SH-SY5Y (cell line): Measurements from ENCODE around the gene SPRY4.

ENCODE experiments used
- GATA2 ChIP-seq: IDR thresholded peaks from 2 replicates; pipeline ENCODE4 v1.6.1; 2011; ENCODE audit warnings: mild to moderate bottlenecking, low read depth, low read length
- GATA3 ChIP-seq: IDR thresholded peaks from 2 replicates; pipeline ENCODE4 v1.6.1; 2011; ENCODE audit warnings: low read depth, mild to moderate bottlenecking, low read length, moderate library complexity

DNA sequence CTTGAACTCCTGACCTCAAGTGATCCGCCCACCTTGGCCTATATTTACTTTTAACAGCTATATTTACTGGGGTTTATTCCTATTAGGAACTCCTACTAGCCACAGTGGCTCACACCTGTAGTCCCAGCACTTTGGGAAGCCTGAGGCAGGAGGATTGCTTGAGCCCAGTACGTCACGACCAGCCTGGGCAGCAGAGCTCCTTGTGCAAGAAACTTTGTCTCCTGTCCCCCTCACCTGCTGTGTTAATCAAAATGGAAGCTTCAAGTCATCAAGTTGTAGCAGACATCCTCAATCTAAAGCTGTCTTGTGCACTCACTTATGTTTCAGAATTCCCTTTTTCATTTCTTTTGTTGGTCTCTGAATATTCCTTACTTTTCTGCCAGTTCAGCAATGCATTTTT, 15.0 kb upstream of the SPRY4 start:
- TF ChIP-seq GATA2 = no peak
- TF ChIP-seq GATA3 = no peak
